WI38 (cell line): ENCODE results near the gene IFITM10.

Source experiments
- H3K4me3 ChIP-seq: 2 replicates; pipeline ENCODE4 v1.5.1; 2011; ENCODE audit warnings: low read depth, mild to moderate bottlenecking, control low read depth, low read length
- TF ChIP-seq, protein P1 (sequence below): IDR thresholded peaks from 2 replicates; pipeline ENCODE4 v1.5.1; 2012; ENCODE audit warnings: low read depth, mild to moderate bottlenecking, control low read depth, low read length

The IFITM10 gene

DNA sequence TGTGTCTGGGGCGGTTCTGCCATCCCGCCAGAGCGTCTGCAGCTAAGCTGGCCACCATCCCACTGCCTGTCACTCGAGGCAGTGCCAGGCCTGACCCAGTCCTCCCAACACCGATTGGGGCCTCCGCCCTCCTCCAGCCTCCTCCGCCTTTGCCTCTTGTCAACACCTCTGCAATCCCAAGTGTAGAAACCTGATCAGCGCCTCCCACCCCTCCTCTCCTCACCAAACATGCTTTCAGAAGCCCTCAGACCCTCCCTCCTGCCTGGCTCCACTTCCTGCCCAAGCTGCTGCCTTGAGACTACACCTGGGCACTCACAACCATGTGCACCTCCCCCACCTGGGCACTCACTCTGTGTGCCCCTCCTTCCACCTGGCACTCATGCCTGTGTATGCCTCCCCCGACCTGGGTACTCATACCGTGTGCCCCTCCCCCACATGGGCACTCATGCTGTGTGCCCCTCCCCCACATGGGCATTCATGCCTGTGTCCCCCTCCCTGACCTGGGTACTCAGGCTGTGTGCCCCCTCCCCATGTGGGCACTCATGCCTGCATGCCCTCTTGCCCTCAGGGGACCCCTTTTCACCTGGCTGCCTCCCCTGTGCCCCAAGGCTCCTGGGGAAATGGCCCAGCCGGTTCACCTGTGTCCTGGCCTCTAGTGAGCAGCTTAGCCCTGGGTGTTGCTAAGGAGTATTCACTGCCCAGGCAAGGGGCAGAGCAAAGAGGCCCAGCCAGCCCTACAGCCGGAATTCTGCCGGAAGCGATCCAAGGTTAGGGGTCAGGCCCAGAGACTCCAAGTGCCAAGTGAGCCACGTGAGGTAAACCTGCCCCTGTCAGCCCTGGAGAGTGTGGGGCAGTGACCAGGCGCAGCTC is 5.5 kb upstream of the IFITM10 start:
- TF ChIP-seq, protein P1, sequence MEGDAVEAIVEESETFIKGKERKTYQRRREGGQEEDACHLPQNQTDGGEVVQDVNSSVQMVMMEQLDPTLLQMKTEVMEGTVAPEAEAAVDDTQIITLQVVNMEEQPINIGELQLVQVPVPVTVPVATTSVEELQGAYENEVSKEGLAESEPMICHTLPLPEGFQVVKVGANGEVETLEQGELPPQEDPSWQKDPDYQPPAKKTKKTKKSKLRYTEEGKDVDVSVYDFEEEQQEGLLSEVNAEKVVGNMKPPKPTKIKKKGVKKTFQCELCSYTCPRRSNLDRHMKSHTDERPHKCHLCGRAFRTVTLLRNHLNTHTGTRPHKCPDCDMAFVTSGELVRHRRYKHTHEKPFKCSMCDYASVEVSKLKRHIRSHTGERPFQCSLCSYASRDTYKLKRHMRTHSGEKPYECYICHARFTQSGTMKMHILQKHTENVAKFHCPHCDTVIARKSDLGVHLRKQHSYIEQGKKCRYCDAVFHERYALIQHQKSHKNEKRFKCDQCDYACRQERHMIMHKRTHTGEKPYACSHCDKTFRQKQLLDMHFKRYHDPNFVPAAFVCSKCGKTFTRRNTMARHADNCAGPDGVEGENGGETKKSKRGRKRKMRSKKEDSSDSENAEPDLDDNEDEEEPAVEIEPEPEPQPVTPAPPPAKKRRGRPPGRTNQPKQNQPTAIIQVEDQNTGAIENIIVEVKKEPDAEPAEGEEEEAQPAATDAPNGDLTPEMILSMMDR: no peak
- H3K4me3 ChIP-seq: no peak overlapping the region

DNA sequence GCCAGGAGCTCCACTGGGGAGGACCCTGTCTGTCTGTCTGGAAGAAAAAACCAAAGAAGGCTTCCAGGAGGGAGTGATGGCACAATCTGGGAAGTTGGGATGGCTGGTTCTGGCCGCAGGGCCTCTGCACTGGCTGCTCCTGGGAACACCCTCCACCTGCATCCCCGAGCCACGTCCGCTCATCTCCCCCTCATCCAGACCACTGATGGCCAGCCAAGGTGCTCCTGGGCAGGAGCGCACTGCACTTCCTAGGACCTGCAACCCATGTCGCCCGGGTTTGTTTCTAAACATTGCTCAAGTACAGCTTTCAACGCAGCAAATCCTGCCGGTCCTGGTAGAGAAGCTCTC is 4.9 kb upstream of the IFITM10 start:
- no peak overlapping the region for H3K4me3 ChIP-seq
- TF ChIP-seq, protein P1: no peak

DNA sequence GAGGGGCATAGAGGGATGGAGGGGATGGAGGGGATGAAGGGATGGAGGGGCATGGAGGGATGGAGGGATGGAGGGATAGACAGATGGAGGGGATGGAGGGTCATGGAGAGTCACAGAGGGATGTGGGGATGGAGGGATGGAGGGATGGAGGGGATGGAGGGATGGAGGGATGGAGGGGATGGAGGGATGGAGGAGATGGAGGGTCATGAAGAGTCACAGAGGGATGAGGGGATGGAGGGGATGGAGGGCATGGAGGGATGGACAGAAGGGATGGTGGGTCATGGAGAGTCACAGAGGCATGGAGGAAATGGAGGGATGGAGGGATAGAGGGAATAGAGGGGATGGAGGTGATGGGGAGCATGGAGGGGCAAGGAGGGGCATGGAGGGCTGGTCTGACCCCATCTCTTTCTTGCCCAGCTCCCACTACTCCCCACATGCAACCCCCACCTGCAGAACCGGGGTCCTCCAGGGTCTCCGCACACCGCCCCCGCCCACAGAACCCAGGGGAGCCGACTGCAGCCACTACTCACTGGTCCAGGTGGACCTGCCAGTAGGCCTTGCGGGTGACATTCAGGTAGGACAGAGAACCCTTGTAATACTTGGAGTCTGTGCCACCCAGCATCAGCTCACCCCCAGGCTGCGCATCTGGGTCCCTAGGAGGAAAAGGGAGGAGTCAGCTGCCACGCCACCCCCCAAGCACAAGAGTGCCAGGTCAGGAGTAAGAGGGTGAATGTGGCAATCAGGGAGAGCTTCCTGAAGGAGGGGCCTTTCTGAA is 4.2 kb upstream of the IFITM10 start:
- TF ChIP-seq, protein P1: no peak
- H3K4me3 ChIP-seq: no peak overlapping the region

DNA sequence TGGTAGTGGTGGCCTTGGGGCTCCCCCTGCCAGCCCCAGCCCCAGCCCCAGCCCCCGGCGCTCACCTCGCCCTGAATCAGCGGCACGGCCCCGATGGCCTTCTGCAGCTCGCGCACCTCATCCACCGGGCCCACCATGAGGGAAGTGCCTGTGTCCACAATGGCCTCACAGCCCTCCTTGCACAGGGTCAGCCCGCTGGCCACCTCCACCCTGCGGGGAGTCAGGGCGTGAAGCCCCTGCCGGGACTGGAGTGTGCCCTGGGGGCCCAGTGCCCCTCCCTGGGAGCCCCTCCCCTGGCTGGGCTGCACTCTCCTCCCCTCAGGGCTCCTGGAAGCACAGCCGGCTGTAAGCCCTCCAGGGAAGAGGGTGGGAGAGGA is 3.5 kb upstream of the IFITM10 start:
- TF ChIP-seq, protein P1: no peak
- no peak overlapping the region for H3K4me3 ChIP-seq

DNA sequence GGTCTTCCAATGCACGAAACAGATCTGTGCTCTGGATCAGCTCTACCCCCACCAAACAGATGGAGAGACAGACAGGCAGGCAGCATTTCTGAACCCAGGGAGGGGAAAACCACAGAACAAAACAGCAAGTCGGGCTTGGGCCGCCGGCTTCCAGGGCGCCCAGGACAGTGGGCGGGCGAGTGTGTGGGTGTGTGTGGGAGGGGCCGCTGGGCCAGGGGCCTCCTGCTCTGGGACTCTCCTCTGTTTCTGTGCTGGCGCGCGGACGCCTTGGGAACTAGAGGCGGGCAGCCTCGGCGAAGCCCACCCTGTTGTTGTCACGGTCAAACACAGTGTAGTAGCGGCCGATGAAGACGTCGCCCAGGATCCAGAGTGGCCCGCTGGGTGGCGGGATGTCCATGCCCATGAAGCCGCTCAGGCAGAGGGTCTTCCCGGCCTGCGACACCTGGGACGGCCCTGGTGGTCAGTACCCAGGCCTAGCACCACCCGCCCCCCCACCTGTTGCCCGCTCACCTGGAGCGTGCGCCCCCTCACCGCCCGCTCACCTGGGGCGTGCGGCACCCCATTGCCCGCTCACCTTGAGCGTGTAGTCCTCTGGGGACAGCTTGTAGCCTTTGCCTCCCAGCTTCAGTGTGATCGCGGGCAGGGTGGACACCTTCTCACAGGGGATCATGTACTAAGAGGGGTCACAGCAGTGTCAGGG is 3.0 kb upstream of the IFITM10 start:
- no peak overlapping the region for H3K4me3 ChIP-seq

DNA sequence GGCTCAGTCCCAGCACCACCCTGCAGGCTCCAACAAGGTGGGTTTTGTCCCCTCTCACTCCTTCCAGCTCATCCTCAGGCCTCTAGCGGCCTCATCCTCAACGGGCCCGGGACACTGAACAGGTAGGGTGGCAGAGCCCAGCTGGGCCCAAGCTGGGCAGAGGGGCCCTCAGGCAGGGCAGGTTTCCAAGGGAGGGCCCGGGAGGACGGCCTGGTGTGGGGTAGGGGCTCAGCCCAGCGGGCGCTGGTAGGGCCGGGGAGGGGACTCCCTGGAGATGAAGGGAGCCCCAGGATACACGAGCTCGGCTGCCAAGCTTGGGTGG is 2.5 kb upstream of the IFITM10 start:
- TF ChIP-seq, protein P1: no peak
- no peak overlapping the region for H3K4me3 ChIP-seq

More for the DNA sequence above, 3.0 kb upstream of the IFITM10 start:
- TF ChIP-seq, protein P1: no peak
